HAP-1 (cell line): ENCODE data around the gene ZNF236.
"Not testable (repeated sequence)": the region's sequence is repeated elsewhere in the genome, so short reads cannot be mapped to it uniquely, and the experiment has no call there.

Source experiments
- DNase-seq, 2 experiments: peaks; one replicate each; pipeline ENCODE4 v3.0.0-alpha.2; 2016 to 2020; ENCODE audit warnings: low spot score in 2 of 2
- H3K27me3 ChIP-seq: fragments of 250-450 bp; sonication (Bioruptor Pico); 2 replicates; pipeline ENCODE4 v1.5.1; 2020; ENCODE audit warnings: low read depth, mild to moderate bottlenecking, moderate library complexity
- H3K36me3 ChIP-seq: fragments of 250-450 bp; sonication (Bioruptor Pico); replicated peaks from 2 replicates; pipeline ENCODE4 v1.5.1; 2020; ENCODE audit warnings: mild to moderate bottlenecking
- H3K4me1 ChIP-seq: fragments of 250-450 bp; sonication (Bioruptor Pico); 2 replicates; pipeline ENCODE4 v1.5.1; 2020; ENCODE audit warnings: mild to moderate bottlenecking
- H3K4me3 ChIP-seq: fragments of 250-450 bp; sonication (Bioruptor Pico); 2 replicates; pipeline ENCODE4 v1.5.1; 2020; ENCODE audit warnings: mild to moderate bottlenecking, moderate library complexity
- H3K9me3 ChIP-seq: fragments of 250-450 bp; sonication (Bioruptor Pico); 2 replicates; pipeline ENCODE4 v1.5.1; 2020; ENCODE audit warnings: mild to moderate bottlenecking, moderate library complexity
- in situ Hi-C: fragments of 300-500 bp; cut with MboI; formaldehyde crosslinking; loops from 3 replicates; pipeline ENCODE4 v1.14.3; 2020; ENCODE audit warnings: low sequenced_read_pairs, inconsistent platforms, mixed read lengths

ZNF236 gene

DNA sequence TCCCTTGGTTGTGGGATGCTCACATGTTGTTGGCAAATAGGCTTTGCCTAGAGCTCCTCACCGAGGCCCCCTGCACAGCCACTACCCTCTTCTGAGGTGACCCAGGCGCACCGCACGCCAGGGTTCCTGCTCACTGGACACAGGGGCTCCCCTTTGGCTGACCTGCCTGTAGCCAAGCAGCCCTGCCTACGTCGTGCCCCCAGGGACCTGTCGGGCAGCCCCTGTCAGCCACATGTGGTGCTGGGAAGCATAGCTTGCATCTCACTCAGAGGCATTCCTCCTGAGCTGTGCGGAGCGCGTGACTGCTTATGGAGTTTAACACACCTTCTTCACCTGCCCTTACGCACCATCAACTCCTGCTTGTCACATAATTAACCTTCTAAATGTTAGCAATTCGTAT, 116.3 kb downstream of the ZNF236 start:
- DNase-seq: no peak
- no peaks in the 10 kb centered on the region for H3K9me3 ChIP-seq
- H3K27me3 ChIP-seq: no peaks in the 10 kb centered on the region
- in situ Hi-C loops: no loop called here
- peaks cover 17% of the 10 kb centered on the region for H3K36me3 ChIP-seq
- H3K4me3 ChIP-seq: no peak overlapping the region
- no peaks in the 10 kb centered on the region for H3K4me1 ChIP-seq

DNA sequence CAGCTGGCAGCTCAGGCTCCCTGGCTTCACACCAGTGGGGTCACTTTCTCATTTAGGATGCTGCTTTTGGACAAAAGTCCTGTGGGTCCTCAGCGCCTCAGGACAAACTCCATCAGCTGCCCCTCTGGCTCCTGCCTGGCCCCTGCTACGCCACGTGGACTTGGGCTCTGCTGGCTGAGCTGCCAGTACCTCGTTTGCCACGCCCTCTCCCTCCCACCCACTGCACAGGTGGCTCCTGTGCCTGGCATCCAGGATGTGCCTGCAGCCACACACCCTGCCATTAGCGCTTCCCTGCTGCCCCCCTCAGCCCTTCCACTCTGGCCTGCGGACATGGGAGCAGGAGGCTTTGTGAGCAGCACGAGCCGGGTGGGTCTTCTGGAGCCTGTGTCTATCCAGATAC, 118.9 kb downstream of the ZNF236 start:
- DNase-seq: no peak
- H3K9me3 ChIP-seq: no peaks in the 10 kb centered on the region
- H3K36me3 ChIP-seq: peaks cover 16% of the 10 kb centered on the region
- H3K4me1 ChIP-seq: no peaks in the 10 kb centered on the region
- in situ Hi-C loops: no loop called here
- no peak overlapping the region for H3K4me3 ChIP-seq
- H3K27me3 ChIP-seq: no peaks in the 10 kb centered on the region

DNA sequence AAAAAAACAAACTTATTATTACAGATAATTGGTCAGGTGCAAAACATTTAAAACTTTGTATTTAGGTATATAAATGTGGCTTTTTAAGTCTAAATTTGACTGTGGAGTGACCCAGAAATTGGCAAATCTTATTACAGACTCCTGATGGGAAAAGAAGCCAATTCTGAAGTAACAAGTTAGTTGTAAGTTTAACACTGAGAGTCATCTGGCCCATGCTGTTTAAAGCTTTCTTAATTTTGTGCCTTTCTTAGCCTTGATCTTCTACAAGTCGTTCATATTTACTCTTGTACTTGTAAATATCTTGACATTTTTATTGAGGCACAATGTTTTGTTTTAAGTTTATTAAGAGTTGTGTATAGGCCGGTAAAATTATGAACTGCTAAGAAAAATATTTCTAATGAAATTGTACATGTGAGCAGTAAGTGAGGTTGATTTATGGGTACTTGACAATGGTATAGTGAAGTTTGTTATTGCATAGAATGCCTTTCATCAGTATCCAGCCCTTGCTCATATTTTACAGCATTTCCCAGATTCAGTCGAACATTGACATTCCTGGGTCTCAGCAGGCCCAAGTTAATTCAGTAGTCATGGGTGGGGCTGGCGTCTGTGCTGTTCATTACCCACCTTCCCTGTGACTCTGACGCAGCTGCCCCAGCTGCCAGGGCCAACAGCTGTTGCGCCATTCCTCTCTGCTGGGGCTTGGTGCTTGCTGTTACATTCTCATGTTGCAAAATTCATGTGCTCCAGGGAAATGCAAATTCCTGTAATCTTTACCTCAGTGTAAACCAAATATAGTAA, 121.4 kb downstream of the ZNF236 start:
- no peaks in the 10 kb centered on the region for H3K9me3 ChIP-seq
- in situ Hi-C loops: no loop called here
- no peaks in the 10 kb centered on the region for H3K4me1 ChIP-seq
- H3K4me3 ChIP-seq: no peak overlapping the region
- H3K27me3 ChIP-seq: no peaks in the 10 kb centered on the region
- H3K36me3 ChIP-seq: peaks cover 7% of the 10 kb centered on the region
- no peak for DNase-seq

DNA sequence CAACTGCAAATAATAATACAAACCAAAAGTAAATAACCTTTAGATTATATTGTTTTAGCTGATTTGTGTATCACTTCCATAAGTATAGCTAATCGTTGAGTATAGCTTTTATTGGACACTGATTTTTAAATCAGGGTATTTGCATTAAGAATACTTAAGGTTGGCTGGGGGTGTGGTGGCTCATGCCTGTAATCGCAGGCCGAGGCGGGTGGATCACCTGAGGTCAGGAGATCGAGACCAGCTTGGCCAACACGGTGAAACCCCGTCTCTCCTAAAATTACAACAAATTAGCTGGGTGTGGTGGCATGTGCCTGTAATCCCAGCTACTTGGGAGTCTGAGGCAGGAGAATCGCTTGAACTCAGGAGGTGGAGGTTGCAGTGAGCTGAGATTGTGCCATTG, 122.0 kb downstream of the ZNF236 start:
- H3K9me3 ChIP-seq, in situ Hi-C loops, H3K27me3 ChIP-seq, H3K4me3 ChIP-seq, DNase-seq, H3K4me1 ChIP-seq, H3K36me3 ChIP-seq: not testable (repeated sequence)

DNA sequence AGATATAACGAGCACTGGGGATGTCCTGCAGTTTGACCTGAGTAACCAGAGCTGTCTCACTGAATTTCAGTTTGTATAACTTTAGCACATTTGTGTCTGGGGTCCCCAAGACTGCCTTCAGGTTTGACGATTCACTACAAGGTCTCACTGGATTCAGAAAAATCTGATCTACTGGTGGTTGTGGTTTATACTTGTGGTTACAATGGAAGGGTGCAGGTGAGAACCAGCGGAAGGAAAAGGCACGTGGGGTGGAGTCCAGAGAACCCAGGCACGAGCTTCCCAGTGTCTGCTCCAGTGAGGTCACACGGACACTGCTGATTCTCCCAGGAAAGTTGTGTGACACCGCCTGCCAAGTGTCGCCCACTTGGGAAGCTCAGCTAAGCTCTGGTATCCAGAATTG, 126.0 kb downstream of the ZNF236 start:
- in situ Hi-C loops: no loop called here
- H3K27me3 ChIP-seq: no peaks in the 10 kb centered on the region
- no peaks in the 10 kb centered on the region for H3K4me1 ChIP-seq
- H3K36me3 ChIP-seq: peaks cover 17% of the 10 kb centered on the region
- H3K4me3 ChIP-seq: no peak overlapping the region
- H3K9me3 ChIP-seq: no peaks in the 10 kb centered on the region
- no peak for DNase-seq

DNA sequence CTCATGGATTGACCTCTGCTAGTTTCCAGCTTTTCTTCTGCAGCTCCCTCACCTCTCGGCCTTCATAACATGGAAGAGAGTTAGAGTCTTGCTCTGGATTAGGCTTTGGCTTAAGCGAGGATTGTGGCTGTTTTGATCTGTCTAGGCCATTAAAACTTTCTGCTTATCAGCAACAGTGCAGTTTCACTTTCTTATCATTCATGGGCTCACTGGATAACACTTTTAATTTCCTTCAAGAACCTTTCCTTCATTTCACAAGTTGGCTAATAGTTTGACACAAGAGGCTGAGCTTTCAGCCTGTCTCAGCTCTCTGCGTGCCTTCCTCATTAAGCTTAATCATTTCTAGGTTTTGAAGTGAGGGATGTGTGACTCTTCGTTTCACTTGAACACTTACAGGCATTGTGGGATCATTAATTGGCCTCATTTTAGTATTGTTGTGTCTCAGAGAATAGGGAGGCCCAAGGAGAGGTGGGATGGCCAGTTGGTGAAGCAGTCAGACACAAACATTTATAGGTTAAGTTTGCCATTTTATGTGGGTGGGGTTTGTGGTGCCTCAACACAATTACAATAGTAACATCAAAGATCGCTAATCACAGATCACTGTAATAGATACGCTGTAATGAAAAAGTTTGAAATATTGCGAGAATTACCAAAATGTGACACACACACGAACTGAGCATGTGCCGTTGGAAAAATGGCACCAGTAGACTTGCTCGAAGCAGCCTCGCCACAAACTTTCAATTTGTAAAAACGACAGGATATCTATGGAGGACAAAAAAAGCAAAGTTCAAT, 129.3 kb downstream of the ZNF236 start:
- H3K27me3 ChIP-seq: no peaks in the 10 kb centered on the region
- no peak overlapping the region for H3K4me3 ChIP-seq
- H3K4me1 ChIP-seq: no peaks in the 10 kb centered on the region
- no peak for DNase-seq
- in situ Hi-C loops: loop anchor here (10.0 kb wide), 1 partner anchor 57 kb away; no protein-coding TSS in a partner anchor
- peaks cover 17% of the 10 kb centered on the region for H3K36me3 ChIP-seq
- no peaks in the 10 kb centered on the region for H3K9me3 ChIP-seq

DNA sequence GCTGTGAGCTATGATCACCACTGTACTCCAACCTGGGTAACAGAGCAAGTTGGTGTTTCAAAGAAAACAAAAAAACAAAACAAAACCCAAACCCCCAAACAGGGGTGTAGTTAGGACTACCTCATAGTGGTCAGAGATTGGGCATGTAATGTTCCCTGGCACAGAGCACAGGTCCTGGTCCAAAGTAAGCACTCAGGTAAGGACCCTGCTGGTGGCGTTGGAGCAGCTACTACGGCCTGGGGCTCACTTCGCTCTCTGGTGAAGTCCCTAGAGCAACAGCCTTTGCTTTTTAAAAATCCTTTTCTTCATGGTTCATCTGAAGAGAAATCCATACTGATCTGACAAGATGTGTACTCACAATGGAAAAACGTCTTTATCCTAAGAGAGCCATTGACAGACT, 130.4 kb downstream of the ZNF236 start:
- Histone ChIP-seq H3K27me3 (no peaks in the 10 kb centered on the region), H3K9me3 (no peaks in the 10 kb centered on the region), H3K4me3 (no peak overlapping the region), H3K36me3 (peaks cover 17% of the 10 kb centered on the region), H3K4me1 (no peaks in the 10 kb centered on the region)
- no peak for DNase-seq
- in situ Hi-C loops: loop anchor here (10.0 kb wide), 1 partner anchor 58 kb away; no protein-coding TSS in a partner anchor

DNA sequence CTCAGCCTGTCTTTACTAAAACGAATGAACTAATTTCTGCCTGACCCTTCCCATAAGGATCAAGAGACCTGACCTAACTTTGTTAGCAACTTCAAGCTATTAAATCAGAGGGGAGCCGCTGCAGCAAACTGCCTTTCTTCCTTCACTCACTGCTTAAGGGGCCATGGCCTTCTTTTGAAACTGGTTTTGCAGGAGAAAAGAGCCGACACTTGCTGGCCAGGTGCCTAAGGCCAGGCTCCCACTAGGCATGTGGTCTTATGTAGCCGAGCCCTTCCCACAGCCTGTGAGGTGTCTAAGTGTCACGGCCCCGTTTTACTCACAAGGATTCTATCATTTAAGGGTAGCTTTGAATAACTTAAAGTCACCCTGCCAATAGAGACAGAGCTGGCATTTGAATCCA, 130.8 kb downstream of the ZNF236 start:
- in situ Hi-C loops: loop anchor here (10.0 kb wide), 1 partner anchor 58 kb away; no protein-coding TSS in a partner anchor

DNA sequence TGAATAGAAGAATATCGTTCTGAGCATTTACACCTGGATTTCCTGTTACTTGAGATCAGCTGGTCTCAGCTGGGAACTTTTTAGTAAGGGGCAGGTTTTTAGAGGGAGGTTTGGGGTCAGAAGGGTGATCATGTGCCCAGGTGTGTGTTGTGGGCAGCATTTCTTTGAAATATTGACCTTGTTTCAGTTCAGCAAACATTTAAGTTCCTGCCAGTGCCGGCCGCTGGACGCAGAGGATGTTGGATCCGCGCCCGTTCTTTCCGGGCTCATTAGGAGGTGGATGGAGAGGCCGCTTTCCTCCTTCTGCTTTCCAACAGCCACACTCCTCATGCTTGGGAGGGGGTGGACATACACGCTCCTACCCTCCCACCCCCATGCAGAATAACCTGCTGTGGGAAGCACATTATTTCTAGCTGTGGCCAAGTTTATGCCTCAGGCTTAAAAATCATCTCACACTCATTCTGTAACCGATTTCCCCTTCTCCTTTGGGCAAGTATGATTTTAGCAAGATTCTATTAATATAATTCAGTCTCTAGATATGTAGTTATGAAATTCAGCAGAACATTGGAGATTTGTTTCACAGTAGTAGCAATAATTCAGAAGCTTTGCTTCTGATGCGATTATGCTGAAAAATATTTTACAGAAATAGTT, 131.4 kb downstream of the ZNF236 start:
- no peak for DNase-seq
- in situ Hi-C loops: loop anchor here (10.0 kb wide), 1 partner anchor 59 kb away; no protein-coding TSS in a partner anchor
- H3K27me3 ChIP-seq: no peaks in the 10 kb centered on the region
- H3K36me3 ChIP-seq: peaks cover 17% of the 10 kb centered on the region
- H3K9me3 ChIP-seq: no peaks in the 10 kb centered on the region
- no peak overlapping the region for H3K4me3 ChIP-seq
- no peaks in the 10 kb centered on the region for H3K4me1 ChIP-seq

More for the DNA sequence above, 130.8 kb downstream of the ZNF236 start:
- H3K9me3 ChIP-seq: no peaks in the 10 kb centered on the region
- no peaks in the 10 kb centered on the region for H3K4me1 ChIP-seq
- H3K27me3 ChIP-seq: no peaks in the 10 kb centered on the region
- peaks cover 17% of the 10 kb centered on the region for H3K36me3 ChIP-seq
- no peak overlapping the region for H3K4me3 ChIP-seq
- no peak for DNase-seq

DNA sequence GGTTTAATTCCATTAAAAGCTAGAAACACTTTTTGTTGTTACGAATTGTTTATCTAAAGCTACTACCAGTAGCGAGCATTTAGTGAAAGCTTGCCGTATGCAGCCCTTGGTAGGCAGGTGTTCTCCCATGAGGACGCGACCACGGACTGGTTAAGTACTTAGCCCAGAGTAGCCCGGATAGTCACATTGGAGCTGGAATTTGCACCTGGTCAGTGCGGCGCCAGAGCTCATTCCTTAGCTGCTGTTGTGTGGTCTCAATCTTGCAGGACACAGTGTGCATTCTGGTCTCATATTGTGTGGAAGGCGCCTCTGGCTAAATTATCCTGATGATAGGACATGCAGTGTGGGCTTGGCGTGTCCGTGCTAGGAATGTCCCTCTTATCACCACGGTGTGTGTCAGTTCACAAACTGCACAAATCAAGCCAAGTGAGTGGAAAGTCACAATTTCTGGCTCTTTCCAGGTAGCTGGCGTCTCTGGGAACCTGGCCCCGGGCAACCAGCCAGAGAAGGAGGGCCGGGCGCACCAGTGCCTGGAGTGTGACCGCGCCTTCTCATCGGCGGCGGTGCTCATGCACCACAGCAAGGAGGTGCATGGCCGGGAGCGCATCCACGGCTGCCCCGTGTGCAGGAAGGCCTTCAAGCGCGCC, 133.3 kb downstream of the ZNF236 start:
- no peaks in the 10 kb centered on the region for H3K27me3 ChIP-seq
- no peaks in the 10 kb centered on the region for H3K9me3 ChIP-seq
- DNase-seq: no peak
- H3K4me3 ChIP-seq: no peak overlapping the region
- in situ Hi-C loops: loop anchor here (10.0 kb wide), 1 partner anchor 61 kb away; no protein-coding TSS in a partner anchor
- peaks cover 11% of the 10 kb centered on the region for H3K36me3 ChIP-seq
- H3K4me1 ChIP-seq: no peaks in the 10 kb centered on the region

DNA sequence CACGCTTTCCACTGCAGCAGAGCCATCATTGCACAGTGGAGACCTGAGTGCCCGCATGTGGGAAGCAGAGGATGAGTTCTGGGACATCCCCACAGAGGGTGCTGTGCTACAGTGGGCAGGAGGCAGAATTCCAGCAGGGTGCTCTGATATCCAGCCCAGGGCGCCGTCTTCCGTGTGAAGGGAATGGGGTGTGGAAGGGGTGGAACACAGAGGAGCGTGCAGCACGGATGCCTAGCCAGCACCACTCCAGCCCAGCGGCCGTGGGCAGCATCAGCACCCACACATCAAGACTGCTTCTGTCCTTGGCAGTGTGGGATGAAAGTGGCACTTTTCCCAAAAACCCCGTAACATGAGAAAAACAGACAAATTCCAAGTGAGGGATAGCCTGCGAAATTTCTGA, 134.3 kb downstream of the ZNF236 start:
- no peak overlapping the region for H3K4me3 ChIP-seq
- no peaks in the 10 kb centered on the region for H3K9me3 ChIP-seq
- in situ Hi-C loops: loop anchor here (10.0 kb wide), 1 partner anchor 62 kb away; no protein-coding TSS in a partner anchor
- no peaks in the 10 kb centered on the region for H3K4me1 ChIP-seq
- DNase-seq: no peak
- no peaks in the 10 kb centered on the region for H3K27me3 ChIP-seq
- peaks cover 11% of the 10 kb centered on the region for H3K36me3 ChIP-seq

DNA sequence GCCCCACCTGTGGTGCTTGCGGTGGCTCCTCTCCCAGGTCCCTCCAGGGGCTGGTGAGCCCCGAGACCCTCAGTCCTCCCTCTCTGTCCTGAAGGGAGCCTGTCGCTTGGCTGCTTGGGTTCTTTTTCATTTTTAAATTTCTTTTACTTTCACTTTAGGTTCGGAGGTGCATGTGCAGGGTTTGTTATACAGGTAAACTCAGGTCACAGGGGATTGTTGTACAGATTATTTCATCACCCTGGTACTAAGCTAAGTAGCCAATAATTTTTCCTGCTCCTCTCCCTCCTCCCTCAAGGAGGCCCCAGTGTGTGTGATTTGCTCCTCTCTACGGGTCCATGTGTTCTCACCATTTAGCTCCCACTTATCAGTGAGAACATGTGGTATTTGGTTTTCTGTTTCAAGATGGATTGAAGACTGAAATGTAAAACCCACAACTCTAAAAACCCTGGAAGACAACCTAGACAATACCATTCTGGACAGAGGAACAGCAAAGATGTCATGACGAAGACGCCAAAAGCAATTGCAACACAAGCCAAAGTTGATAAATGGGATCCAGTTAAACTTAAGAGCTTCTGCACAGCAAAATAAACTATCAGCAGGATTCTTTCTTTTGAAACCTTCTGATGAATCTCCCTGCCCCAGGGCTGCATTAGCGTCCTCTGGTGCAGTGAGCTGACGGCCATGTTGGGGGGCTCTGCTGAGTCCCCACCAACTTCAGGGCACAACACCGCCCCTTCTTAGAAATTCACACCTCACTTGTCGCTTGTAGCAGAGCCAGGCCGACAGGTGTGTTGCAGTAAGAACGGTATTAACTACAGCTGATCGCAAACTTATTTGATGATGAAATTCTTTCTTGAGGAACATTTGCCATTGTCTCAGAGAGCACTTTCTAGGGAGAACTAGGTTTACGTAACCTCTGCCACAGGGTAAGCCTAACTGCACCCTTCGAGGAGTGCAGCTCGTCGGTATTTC, 135.3 kb downstream of the ZNF236 start:
- H3K36me3 ChIP-seq: peaks cover 7% of the 10 kb centered on the region
- H3K27me3 ChIP-seq: no peaks in the 10 kb centered on the region
- H3K4me3 ChIP-seq: no peak overlapping the region
- no peaks in the 10 kb centered on the region for H3K4me1 ChIP-seq
- in situ Hi-C loops: loop anchor here (10.0 kb wide), 1 partner anchor 63 kb away; no protein-coding TSS in a partner anchor
- H3K9me3 ChIP-seq: no peaks in the 10 kb centered on the region
- no peak for DNase-seq
